Fibroblast of lung (primary cell): Measurements from ENCODE around the gene CLEC16A. TPM values are rescaled to one million over a fixed set of nuclear protein-coding genes. Genes with fewer than 3 reads are reported as not detected.

Experiments
- DNase-seq, 2 donors: peaks; one replicate each; pipeline versions ENCODE4 v3.0.0 to v3.0.0-alpha.2; 2010; ENCODE audit warnings: low read depth in 2 of 2
- H2AFZ ChIP-seq: 2 replicates; pipeline ENCODE4 v1.5.1; 2012; ENCODE audit warnings: low read length, control low read depth, inconsistent platforms
- H3K27ac ChIP-seq: 2 replicates; pipeline ENCODE4 v1.5.1; 2011; ENCODE audit warnings: low read length, control low read depth; ENCODE audit not compliant: insufficient read depth
- H3K27me3 ChIP-seq: 2 replicates; pipeline ENCODE4 v1.5.1; 2011; ENCODE audit warnings: mild to moderate bottlenecking, low read length; ENCODE audit not compliant: control insufficient read depth, insufficient read depth
- H3K36me3 ChIP-seq: 2 replicates; pipeline ENCODE4 v1.5.1; 2011; ENCODE audit warnings: low read length; ENCODE audit not compliant: control insufficient read depth, insufficient read depth
- H3K4me1 ChIP-seq: 2 replicates; pipeline ENCODE4 v1.5.1; 2011; ENCODE audit warnings: low read length; ENCODE audit not compliant: control insufficient read depth, insufficient read depth; ENCODE audit errors: extremely low read depth
- H3K4me2 ChIP-seq: 2 replicates; pipeline ENCODE4 v1.5.1; 2011; ENCODE audit warnings: low read length, control low read depth; ENCODE audit not compliant: insufficient read depth; ENCODE audit errors: extremely low read depth
- H3K4me3 ChIP-seq, 4 experiments: fragments of 200-600 bp in 1 of 4; sonication (generic) in 1 of 4; replicated peaks in 1 of 4; 2 replicates each; pipeline ENCODE4 v1.5.1; 2011 to 2016; ENCODE audit warnings: low read length in 4 of 4, low read depth in 3 of 4, mild to moderate bottlenecking in 3 of 4, control low read depth in 2 of 4, inconsistent platforms in 1 of 4, mixed read lengths in 1 of 4; ENCODE audit not compliant: insufficient read depth in 1 of 4; ENCODE audit errors: control extremely low read depth in 1 of 4
- H3K79me2 ChIP-seq: 2 replicates; pipeline ENCODE4 v1.5.1; 2012; ENCODE audit warnings: mild to moderate bottlenecking, low read length, inconsistent platforms; ENCODE audit not compliant: control insufficient read depth, insufficient read depth
- H3K9ac ChIP-seq: 2 replicates; pipeline ENCODE4 v1.5.1; 2011; ENCODE audit warnings: mild to moderate bottlenecking, low read length, control low read depth; ENCODE audit not compliant: insufficient read depth
- H3K9me3 ChIP-seq: 2 replicates; pipeline ENCODE4 v1.5.1; 2012; ENCODE audit warnings: low read depth, low read length; ENCODE audit not compliant: control insufficient read depth, insufficient read depth
- H4K20me1 ChIP-seq: 2 replicates; pipeline ENCODE4 v1.5.1; 2011; ENCODE audit warnings: low read length; ENCODE audit not compliant: control insufficient read depth, insufficient read depth; ENCODE audit errors: extremely low read depth
- EZH2 ChIP-seq: IDR thresholded peaks from 2 replicates; pipeline ENCODE4 v1.5.1; 2012; ENCODE audit warnings: low read length, control low read depth, mild to moderate bottlenecking; ENCODE audit errors: missing control alignments
- polyA plus RNA-seq, 2 donors: library from polyadenylated mRNA; depleted of rRNA in 1 of 2; stranded (reverse) in 1 of 2; unstranded in 1 of 2; fragments of >200 nt; gene quantifications; 2 replicates each; pipeline ENCODE4 v1.2.1, GENCODE V29; 2011 to 2012; ENCODE audit warnings: missing spikeins in 1 of 2
- total RNA-seq: library from RNA; depleted of rRNA; stranded (reverse); fragments of >200 nt; gene quantifications from 2 replicates; pipeline ENCODE4 v1.2.1, GENCODE V29; 2014
- TF ChIP-seq, protein P1 (sequence below), 2 donors: IDR thresholded peaks in 1 of 2; conservative IDR thresholded peaks in 1 of 2; 1 replicate in 1 of 2; 2 replicates in 1 of 2; pipeline ENCODE4 v1.5.1; 2011 to 2012; ENCODE audit warnings: low read length in 2 of 2, control low read depth in 1 of 2, inconsistent platforms in 1 of 2, low read depth in 1 of 2, mild to moderate bottlenecking in 1 of 2

The CLEC16A gene
- total and polyA plus RNA-seq, 2 donors (not counting 1 experiment from before 2014, with no cell fraction given), result 9.1 to 22.0 TPM

DNA sequence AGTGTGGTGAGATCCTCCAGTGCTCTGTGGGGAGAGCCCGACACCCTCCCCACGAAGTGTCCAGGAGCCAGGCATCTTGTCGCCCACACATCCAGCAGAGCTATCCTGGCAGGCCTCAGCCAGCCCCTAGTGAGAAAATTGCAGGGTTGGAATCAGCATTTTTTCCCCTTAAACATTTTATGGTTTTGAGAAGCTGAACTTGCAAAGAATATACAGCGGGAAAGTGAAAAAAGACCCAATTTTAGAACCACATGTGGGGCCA, 227.0 kb downstream of the CLEC16A start:
- TF ChIP-seq EZH2, result no peak
- TF ChIP-seq, protein P1, sequence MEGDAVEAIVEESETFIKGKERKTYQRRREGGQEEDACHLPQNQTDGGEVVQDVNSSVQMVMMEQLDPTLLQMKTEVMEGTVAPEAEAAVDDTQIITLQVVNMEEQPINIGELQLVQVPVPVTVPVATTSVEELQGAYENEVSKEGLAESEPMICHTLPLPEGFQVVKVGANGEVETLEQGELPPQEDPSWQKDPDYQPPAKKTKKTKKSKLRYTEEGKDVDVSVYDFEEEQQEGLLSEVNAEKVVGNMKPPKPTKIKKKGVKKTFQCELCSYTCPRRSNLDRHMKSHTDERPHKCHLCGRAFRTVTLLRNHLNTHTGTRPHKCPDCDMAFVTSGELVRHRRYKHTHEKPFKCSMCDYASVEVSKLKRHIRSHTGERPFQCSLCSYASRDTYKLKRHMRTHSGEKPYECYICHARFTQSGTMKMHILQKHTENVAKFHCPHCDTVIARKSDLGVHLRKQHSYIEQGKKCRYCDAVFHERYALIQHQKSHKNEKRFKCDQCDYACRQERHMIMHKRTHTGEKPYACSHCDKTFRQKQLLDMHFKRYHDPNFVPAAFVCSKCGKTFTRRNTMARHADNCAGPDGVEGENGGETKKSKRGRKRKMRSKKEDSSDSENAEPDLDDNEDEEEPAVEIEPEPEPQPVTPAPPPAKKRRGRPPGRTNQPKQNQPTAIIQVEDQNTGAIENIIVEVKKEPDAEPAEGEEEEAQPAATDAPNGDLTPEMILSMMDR (conservative IDR thresholded peaks at IDR 0.05 in 1 of 2, IDR thresholded peaks at IDR 0.05 in 1 of 2; ENCODE audit: low read depth in 1 of 2, low read length in 2 of 2), result no peak
- H3K4me2 ChIP-seq, result no peak overlapping the region
- no peak overlapping the region for H3K27ac ChIP-seq
- DNase-seq, result no peak
- H3K4me1 ChIP-seq, result no peaks in the 10 kb centered on the region
- no peaks in the 10 kb centered on the region for H3K9me3 ChIP-seq
- no peaks in the 10 kb centered on the region for H4K20me1 ChIP-seq
- no peak overlapping the region for H3K9ac ChIP-seq
- H3K4me3 ChIP-seq, result no peak overlapping the region
- H3K79me2 ChIP-seq, result no peaks in the 10 kb centered on the region
- H2AFZ ChIP-seq, result no peak overlapping the region
- H3K36me3 ChIP-seq, result no peaks in the 10 kb centered on the region
- H3K27me3 ChIP-seq, result no peaks in the 10 kb centered on the region

DNA sequence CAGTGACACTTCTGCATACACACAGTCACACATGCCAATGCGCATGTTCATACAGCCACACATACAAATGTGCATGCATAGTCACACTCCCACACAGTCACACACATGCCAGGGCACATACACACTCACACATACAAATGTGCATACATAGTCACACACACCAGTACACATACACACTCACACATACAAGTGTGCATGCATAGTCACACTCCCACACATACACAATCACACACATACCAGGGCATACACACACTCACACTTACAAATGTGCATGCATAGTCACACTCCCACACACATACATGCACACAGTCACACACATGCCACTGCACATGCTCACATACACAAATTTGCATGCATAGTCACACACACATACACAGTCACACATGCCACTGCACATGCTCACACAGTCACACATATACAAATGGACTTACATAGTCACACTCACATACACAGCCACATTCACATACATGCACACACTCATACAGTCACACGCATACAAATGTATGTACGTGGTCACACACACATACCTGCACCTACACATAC, 227.5 kb downstream of the CLEC16A start:
- no peaks in the 10 kb centered on the region for H3K36me3 ChIP-seq
- no peak for DNase-seq
- no peak overlapping the region for H3K9ac ChIP-seq
- no peaks in the 10 kb centered on the region for H3K4me1 ChIP-seq
- no peaks in the 10 kb centered on the region for H3K9me3 ChIP-seq
- H3K27ac ChIP-seq, result no peak overlapping the region
- no peak overlapping the region for H3K4me2 ChIP-seq
- TF ChIP-seq, protein P1 (conservative IDR thresholded peaks at IDR 0.05 in 1 of 2, IDR thresholded peaks at IDR 0.05 in 1 of 2; ENCODE audit: low read depth in 1 of 2, low read length in 2 of 2), result no peak
- TF ChIP-seq EZH2, result no peak
- no peak overlapping the region for H3K4me3 ChIP-seq
- H3K27me3 ChIP-seq, result no peaks in the 10 kb centered on the region
- no peak overlapping the region for H2AFZ ChIP-seq
- H3K79me2 ChIP-seq, result no peaks in the 10 kb centered on the region
- H4K20me1 ChIP-seq, result no peaks in the 10 kb centered on the region

DNA sequence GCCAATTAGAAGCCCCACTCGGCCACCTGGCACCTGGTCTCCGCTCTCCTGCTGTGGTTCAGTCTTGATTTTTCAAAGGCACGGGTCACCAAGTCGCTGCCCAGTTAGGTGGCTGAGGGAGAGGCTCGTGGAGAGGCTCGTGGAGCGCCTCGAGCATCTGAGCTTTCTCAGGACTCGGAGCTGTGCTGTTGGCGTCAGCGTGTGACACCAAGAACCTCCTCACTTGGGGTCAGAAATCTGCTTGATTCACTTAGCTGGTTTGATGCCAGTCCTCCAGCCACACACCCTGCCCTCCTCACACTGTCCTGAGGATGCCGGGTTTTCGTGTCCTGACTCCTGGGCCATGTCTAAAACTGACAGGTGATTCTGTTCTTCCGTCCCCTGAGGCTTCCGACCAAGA, 229.1 kb downstream of the CLEC16A start:
- no peaks in the 10 kb centered on the region for H4K20me1 ChIP-seq
- H2AFZ ChIP-seq, result no peak overlapping the region
- DNase-seq, result no peak
- no peaks in the 10 kb centered on the region for H3K9me3 ChIP-seq
- no peak overlapping the region for H3K4me3 ChIP-seq
- no peaks in the 10 kb centered on the region for H3K36me3 ChIP-seq
- no peaks in the 10 kb centered on the region for H3K79me2 ChIP-seq
- H3K4me1 ChIP-seq, result no peaks in the 10 kb centered on the region
- no peak overlapping the region for H3K4me2 ChIP-seq
- no peak overlapping the region for H3K9ac ChIP-seq
- no peak overlapping the region for H3K27ac ChIP-seq
- H3K27me3 ChIP-seq, result no peaks in the 10 kb centered on the region
- TF ChIP-seq EZH2, result no peak
